HuH-7 (cell line): ENCODE results near the gene EDRF1.
"Not testable (repeated sequence)": the region's sequence is repeated elsewhere in the genome, so short reads cannot be mapped to it uniquely, and the experiment has no call there.

Experiments used
- DNase-seq: peaks from one replicate; pipeline ENCODE4 v3.0.0; 2011; ENCODE audit warnings: low spot score

Gene EDRF1

GRCh38 chr10:125707541-125708468, 11.7 kb upstream of the EDRF1 start:
- DNase-seq, result peak; percentile 20

GRCh38 chr10:125708971-125709503, 10.5 kb upstream of the EDRF1 start:
- DNase-seq, result no peak

- no peak for DNase-seq
These were observed 9.7 kb upstream of the EDRF1 start for GRCh38 chr10:125709553-125710474.

GRCh38 chr10:125711110-125711750, 8.3 kb upstream of the EDRF1 start:
- no peak for DNase-seq

- not testable (repeated sequence) for DNase-seq
These were observed 4.8 kb upstream of the EDRF1 start for GRCh38 chr10:125714728-125715127.

GRCh38 chr10:125720002-125720382, 483 bp downstream of the EDRF1 start:
- no peak for DNase-seq

- DNase-seq, result no peak
These were observed 1.5 kb downstream of the EDRF1 start for GRCh38 chr10:125721035-125721434.

GRCh38 chr10:125722811-125723210, 3.3 kb downstream of the EDRF1 start:
- no peak for DNase-seq

GRCh38 chr10:125726914-125727313, 7.4 kb downstream of the EDRF1 start:
- DNase-seq, result no peak

GRCh38 chr10:125727436-125727835, 7.9 kb downstream of the EDRF1 start:
- DNase-seq, result no peak

- DNase-seq, result no peak
These were observed 14.6 kb downstream of the EDRF1 start for GRCh38 chr10:125734148-125734547.

- no peak for DNase-seq
These were observed 15.3 kb downstream of the EDRF1 start for GRCh38 chr10:125734823-125735222.

GRCh38 chr10:125738206-125738605, 18.7 kb downstream of the EDRF1 start:
- no peak for DNase-seq

- no peak for DNase-seq
These were observed 20.6 kb downstream of the EDRF1 start for GRCh38 chr10:125739994-125740679.

GRCh38 chr10:125742465-125742864, 23.0 kb downstream of the EDRF1 start:
- no peak for DNase-seq

GRCh38 chr10:125744909-125745308, 25.4 kb downstream of the EDRF1 start:
- DNase-seq, result no peak

- no peak for DNase-seq
These were observed 27.9 kb downstream of the EDRF1 start for GRCh38 chr10:125747417-125747816.

GRCh38 chr10:125756196-125756595, 36.7 kb downstream of the EDRF1 start:
- DNase-seq, result no peak

GRCh38 chr10:125756853-125757487, 37.5 kb downstream of the EDRF1 start:
- no peak for DNase-seq

- no peak for DNase-seq
These were observed 38.2 kb downstream of the EDRF1 start for GRCh38 chr10:125757742-125758141.

GRCh38 chr10:125761961-125762360, 42.5 kb downstream of the EDRF1 start:
- DNase-seq, result no peak
